Neural cell (in vitro differentiated cells): Measurements from ENCODE around the gene NUTM1. TPM values are rescaled to one million over a fixed set of nuclear protein-coding genes. Genes with fewer than 3 reads are reported as not detected.

Experiments used
- H2AFZ ChIP-seq: fragments of 200-600, 300-800 bp; sonication (generic), shearing (Covaris generic); 2 replicates; pipeline ENCODE4 v1.6.0; 2014; ENCODE audit warnings: low read depth, mild to moderate bottlenecking, antibody characterized with exemption, low read length, moderate library complexity
- H3F3A ChIP-seq: fragments of 200-600 bp; shearing (Covaris generic); 2 replicates; pipeline ENCODE4 v1.6.1; 2016; ENCODE audit warnings: mild to moderate bottlenecking, moderate library complexity, mixed read lengths, antibody characterized with exemption, low read length; ENCODE audit not compliant: insufficient read depth, poor library complexity, severe bottlenecking
- H3K27ac ChIP-seq: fragments of 200-600, 300-800 bp; sonication (generic), shearing (Covaris generic); 2 replicates; pipeline ENCODE4 v1.5.1; 2014; ENCODE audit warnings: mild to moderate bottlenecking, low read length, moderate library complexity
- H3K27me3 ChIP-seq: fragments of 300-800, 200-600 bp; sonication (generic), shearing (Covaris generic); 2 replicates; pipeline ENCODE4 v1.6.0; 2014; ENCODE audit warnings: mild to moderate bottlenecking, low read depth, low read length, moderate library complexity; ENCODE audit not compliant: insufficient read depth
- H3K36me3 ChIP-seq: fragments of 300-800, 200-600 bp; sonication (generic), shearing (Covaris generic); 2 replicates; pipeline ENCODE4 v1.5.1; 2014; ENCODE audit warnings: mild to moderate bottlenecking, antibody characterized with exemption, low read length, moderate library complexity; ENCODE audit not compliant: insufficient read depth
- H3K4me2 ChIP-seq: fragments of 300-800, 200-600 bp; sonication (generic), shearing (Covaris generic); 2 replicates; pipeline ENCODE4 v1.6.0; 2014; ENCODE audit warnings: mild to moderate bottlenecking, low read length
- H3K4me3 ChIP-seq: fragments of 300-800, 200-600 bp; sonication (generic), shearing (Covaris generic); 2 replicates; pipeline ENCODE4 v1.5.1; 2014; ENCODE audit warnings: mild to moderate bottlenecking, low read length, moderate library complexity
- H3K79me2 ChIP-seq: fragments of 200-600 bp; shearing (Covaris generic); replicated peaks from 2 replicates; pipeline ENCODE4 v1.6.0; 2014; ENCODE audit warnings: mild to moderate bottlenecking, low read length, moderate library complexity; ENCODE audit not compliant: insufficient read depth
- H3K9ac ChIP-seq: fragments of 300-800, 200-600 bp; sonication (generic), shearing (Covaris generic); 2 replicates; pipeline ENCODE4 v1.6.1; 2016; ENCODE audit warnings: mild to moderate bottlenecking, low read length, mixed read lengths
- H3K9me2 ChIP-seq: fragments of 200-600 bp; shearing (Covaris generic); 2 replicates; pipeline ENCODE4 v1.6.1; 2016; ENCODE audit warnings: mild to moderate bottlenecking, low read length, mixed read lengths; ENCODE audit not compliant: insufficient read depth
- H3K9me3 ChIP-seq: fragments of 200-600, 300-800 bp; sonication (generic), shearing (Covaris generic); 2 replicates; pipeline ENCODE4 v1.6.1; 2016; ENCODE audit warnings: mild to moderate bottlenecking, mixed run types, low read length, moderate library complexity, mixed read lengths
- H4K20me1 ChIP-seq: fragments of 200-600 bp; shearing (Covaris generic); 2 replicates; pipeline ENCODE4 v1.6.1; 2016; ENCODE audit warnings: mild to moderate bottlenecking, mixed run types; ENCODE audit not compliant: insufficient read depth
- CTCF ChIP-seq: fragments of 450-650 bp; IDR thresholded peaks from 2 replicates; pipeline ENCODE4 v1.5.1; 2014; ENCODE audit warnings: antibody characterized with exemption, mild to moderate bottlenecking, moderate library complexity; ENCODE audit not compliant: poor library complexity, severe bottlenecking
- EP300 ChIP-seq: fragments of 450-650 bp; conservative IDR thresholded peaks from 2 replicates; pipeline ENCODE4 v1.6.1; 2014; ENCODE audit warnings: antibody characterized with exemption, mild to moderate bottlenecking, moderate library complexity; ENCODE audit not compliant: poor library complexity, severe bottlenecking
- EZH2 ChIP-seq: fragments of 200-600, 300-800 bp; shearing (Covaris generic), sonication (generic); IDR thresholded peaks from 2 replicates; pipeline ENCODE4 v1.6.1; 2014; ENCODE audit warnings: antibody characterized with exemption, low read length, borderline replicate concordance, mild to moderate bottlenecking; ENCODE audit not compliant: insufficient read depth, poor library complexity, severe bottlenecking
- MXI1 ChIP-seq: fragments of 450-650 bp; conservative IDR thresholded peaks from 2 replicates; pipeline ENCODE4 v1.6.1; 2014; ENCODE audit warnings: antibody characterized with exemption, mild to moderate bottlenecking; ENCODE audit not compliant: poor library complexity, severe bottlenecking
- POLR2AphosphoS5 ChIP-seq: IDR thresholded peaks from 2 replicates; pipeline ENCODE4 v1.6.1; 2012
- RAD21 ChIP-seq: fragments of 450-650 bp; conservative IDR thresholded peaks from 2 replicates; pipeline ENCODE4 v1.6.1; 2014; ENCODE audit warnings: antibody characterized with exemption, mild to moderate bottlenecking, moderate library complexity
- REST ChIP-seq: IDR thresholded peaks from 2 replicates; pipeline ENCODE4 v1.6.1; 2012; ENCODE audit warnings: borderline replicate concordance
- SMC3 ChIP-seq: fragments of 450-650 bp; conservative IDR thresholded peaks from 2 replicates; pipeline ENCODE4 v1.6.1; 2014; ENCODE audit warnings: antibody characterized with exemption, mild to moderate bottlenecking, moderate library complexity; ENCODE audit not compliant: poor library complexity
- TAF1 ChIP-seq: IDR thresholded peaks from 2 replicates; pipeline ENCODE4 v1.6.1; 2012; ENCODE audit warnings: low read depth
- polyA plus RNA-seq: library from polyadenylated mRNA; depleted of rRNA; stranded (reverse); fragments of >200 nt; gene quantifications from 2 replicates; pipeline ENCODE4 v1.2.3, GENCODE V29; 2014

Gene NUTM1
- polyA plus RNA-seq, 1 donor from 2014 or later = not detected

GRCh38 chr15:34367101-34368081, 24.3 kb downstream of the NUTM1 start, which contains the start of gene LPCAT4:
Gene LPCAT4, minus strand, starts transcription at chr15:34367196. Its CDS starts 96 bp downstream, at chr15:34367100.
- H3K27me3 ChIP-seq = no peaks in the 10 kb centered on the region
- H3K9me2 ChIP-seq = no peaks in the 10 kb centered on the region
- H3K36me3 ChIP-seq = no peaks in the 10 kb centered on the region
- H3F3A ChIP-seq = peaks cover 7% of the 10 kb centered on the region
- TF ChIP-seq EP300 (peak; percentile 66), TAF1 (peak; percentile 81), RAD21 (peak; percentile 86), MXI1 (peak; percentile 82), REST (peak; percentile 92), CTCF (peak; percentile 99), SMC3 (peak; percentile 94), POLR2AphosphoS5 (peak; percentile 89), EZH2 (no peak)
- H3K79me2 ChIP-seq = peaks cover 8% of the 10 kb centered on the region
- peak within 1 kb of the TSS; percentile 93 for H3K4me3 ChIP-seq
- no peaks in the 10 kb centered on the region for H4K20me1 ChIP-seq
- H3K9ac ChIP-seq = peak within 1 kb of the TSS; percentile 100
- H3K27ac ChIP-seq = peak within 1 kb of the TSS; percentile 99
- no peaks in the 10 kb centered on the region for H3K9me3 ChIP-seq
- H2AFZ ChIP-seq = peak within 1 kb of the TSS; percentile 96
- peak within 1 kb of the TSS; percentile 93 for H3K4me2 ChIP-seq

GRCh38 chr15:34370129-34370528, 27.0 kb downstream of the NUTM1 start:
- no peaks in the 10 kb centered on the region for H3K36me3 ChIP-seq
- no peak for TF ChIP-seq POLR2AphosphoS5
- no peak for TF ChIP-seq MXI1
- TF ChIP-seq CTCF = no peak
- TF ChIP-seq TAF1 = no peak
- TF ChIP-seq EP300 = no peak
- no peak for TF ChIP-seq REST
- TF ChIP-seq RAD21 = no peak
- H4K20me1 ChIP-seq = no peaks in the 10 kb centered on the region
- peaks cover 7% of the 10 kb centered on the region for H3F3A ChIP-seq
- no peak overlapping the region for H3K9ac ChIP-seq
- no peak overlapping the region for H3K4me2 ChIP-seq
- peaks cover 4% of the 10 kb centered on the region for H3K79me2 ChIP-seq
- H3K4me3 ChIP-seq = no peak overlapping the region
- H3K27ac ChIP-seq = no peak overlapping the region
- H2AFZ ChIP-seq = no peak overlapping the region
- no peaks in the 10 kb centered on the region for H3K27me3 ChIP-seq
- H3K9me3 ChIP-seq = no peaks in the 10 kb centered on the region
- no peaks in the 10 kb centered on the region for H3K9me2 ChIP-seq
